Activated CD4-positive, alpha-beta T cell treated with anti-CD3 and anti-CD28 coated beads, Interleukin-10, Interleukin-2, amounts not matched to agents 100 ng/mL and 50 ng/mL, durations not matched to agents 16 hours and 8 hours (primary cell): Measurements from ENCODE around the gene BACH2.

Experiments
- DNase-seq: peaks from one replicate; pipeline ENCODE4 v3.0.0-alpha.2; 2020

The BACH2 gene

DNA sequence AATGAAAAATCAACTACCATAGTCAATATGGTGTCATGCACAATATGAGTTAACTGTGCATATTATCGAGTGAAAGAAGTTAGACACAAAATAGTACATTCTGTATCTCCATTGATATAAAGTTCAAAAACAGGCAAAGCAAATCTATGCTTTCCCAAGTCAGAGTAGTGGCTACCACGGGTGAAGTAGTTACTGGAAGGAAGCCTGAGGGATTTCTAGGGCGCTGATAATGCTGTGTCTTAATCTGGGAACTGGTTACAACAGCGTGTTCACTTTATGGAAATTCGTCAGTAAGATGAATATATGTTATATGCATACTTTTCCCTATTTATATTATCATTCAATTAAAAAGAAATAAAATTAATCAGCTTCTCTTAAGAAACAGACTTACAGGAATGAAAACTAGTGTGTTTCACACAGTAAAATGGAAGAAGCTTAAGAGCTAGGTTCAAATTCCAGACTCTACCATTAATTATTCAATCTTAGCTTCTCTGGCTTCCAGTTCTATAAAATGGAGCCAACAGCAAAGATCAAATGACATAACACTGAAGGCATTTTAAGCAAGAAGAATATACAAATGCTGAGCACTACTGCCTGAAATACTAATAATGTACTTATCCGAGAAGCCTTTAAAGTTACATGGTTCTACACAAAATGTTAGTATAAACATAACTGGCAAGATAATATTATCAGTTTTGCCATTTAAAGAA lies 19.2 kb downstream of the BACH2 start:
- no peak for DNase-seq

DNA sequence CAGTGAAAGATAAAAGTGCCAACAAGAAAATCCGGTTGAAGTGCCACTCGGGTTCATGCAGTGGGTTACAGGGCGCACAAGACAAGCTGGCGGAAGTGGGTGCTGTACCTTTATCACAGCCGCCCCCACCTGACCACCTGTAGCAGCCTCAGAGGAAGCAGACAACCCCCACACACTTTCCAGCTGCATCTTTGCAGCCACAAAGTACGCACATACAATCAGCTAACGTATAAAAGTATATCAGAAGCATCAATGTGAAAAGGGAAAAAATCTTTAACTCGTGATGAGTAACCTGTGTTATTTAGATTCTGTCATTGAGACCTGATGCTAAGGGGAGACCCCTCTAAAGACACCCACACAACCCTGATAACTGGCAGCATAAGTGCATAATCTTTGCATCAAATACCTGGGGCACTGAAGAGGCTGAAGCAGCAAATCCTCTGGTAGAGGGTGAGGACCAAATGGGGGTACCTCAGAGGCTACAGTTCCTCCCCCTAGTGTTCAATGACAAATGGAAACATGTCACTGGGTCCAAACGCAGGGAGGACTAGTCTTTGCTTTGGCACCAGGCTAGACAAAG lies 22.1 kb downstream of the BACH2 start:
- DNase-seq = peak; percentile 81

DNA sequence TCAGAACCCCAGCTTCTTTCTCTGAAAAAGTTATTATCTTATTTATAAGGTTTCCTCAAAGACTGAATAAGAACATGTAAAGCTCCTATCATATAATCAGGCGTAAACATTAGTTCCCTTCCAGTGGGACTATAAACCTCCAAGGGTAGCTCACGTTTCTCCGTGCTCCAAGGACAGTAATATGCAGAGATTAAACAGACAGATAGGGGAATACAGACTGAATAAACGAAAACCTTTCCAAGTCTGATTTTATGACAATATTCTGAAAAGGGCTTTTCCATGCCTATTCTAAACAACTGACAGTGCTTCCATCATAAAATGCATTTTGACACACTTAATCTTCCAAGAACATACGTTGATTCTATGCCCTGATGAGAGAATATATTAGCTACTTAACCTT lies 22.8 kb downstream of the BACH2 start:
- DNase-seq = no peak

DNA sequence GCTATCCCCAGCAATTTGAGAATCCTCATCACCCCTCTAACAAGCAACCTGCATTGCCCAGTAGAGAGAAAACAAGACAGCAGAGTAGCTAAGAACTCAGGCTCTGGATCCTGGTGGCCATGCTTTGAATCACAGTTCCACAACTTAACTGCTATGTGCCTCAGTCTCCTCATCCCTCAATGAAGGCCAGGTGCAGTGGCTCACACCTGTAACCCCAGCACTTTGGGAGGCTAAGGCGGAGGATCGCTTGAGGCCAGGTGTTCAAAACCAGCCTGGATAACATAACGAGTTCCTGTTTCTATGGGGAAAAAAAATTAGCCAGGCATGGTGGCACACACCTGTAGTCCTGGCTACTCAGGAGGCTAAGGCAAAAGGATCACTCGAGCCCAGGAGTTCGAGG lies 23.7 kb downstream of the BACH2 start:
- no peak for DNase-seq

DNA sequence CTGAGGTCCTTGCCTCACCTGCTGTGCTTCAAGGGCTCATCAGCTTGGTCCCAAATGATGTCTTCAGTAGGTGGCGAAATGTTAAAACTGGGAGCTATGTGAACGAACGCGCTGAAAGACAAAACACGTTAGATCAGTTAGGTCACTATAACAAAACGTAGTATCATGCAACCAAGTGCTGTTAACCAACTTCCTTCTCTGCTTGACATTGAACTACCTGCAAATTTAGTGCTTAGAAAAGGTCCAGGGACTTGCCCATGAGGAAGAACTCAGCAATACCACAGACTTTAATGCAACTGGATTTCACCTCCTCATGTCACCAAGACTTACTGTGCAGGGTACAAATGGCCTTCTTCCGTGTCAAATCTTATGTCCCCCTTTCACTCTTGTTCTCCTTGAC lies 24.8 kb downstream of the BACH2 start:
- no peak for DNase-seq

DNA sequence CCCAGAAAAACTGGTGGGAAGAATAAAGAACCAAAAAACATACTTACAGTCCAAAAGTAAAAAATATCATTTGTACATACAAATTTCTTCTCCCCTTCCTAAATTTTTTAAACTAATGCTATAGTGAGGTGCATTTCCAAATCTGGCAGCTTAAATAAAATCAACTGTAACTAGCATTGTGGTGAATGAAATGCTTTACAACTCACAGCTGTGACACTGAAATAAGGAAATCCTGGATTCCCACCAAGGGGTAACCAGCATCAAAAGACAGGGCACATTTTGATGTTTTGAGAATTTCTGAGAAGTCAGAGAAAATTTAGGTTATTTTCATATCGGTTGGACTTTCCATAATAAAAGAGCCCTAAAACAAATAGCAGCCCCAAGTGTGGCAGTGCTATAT lies 27.3 kb downstream of the BACH2 start:
- DNase-seq = no peak

DNA sequence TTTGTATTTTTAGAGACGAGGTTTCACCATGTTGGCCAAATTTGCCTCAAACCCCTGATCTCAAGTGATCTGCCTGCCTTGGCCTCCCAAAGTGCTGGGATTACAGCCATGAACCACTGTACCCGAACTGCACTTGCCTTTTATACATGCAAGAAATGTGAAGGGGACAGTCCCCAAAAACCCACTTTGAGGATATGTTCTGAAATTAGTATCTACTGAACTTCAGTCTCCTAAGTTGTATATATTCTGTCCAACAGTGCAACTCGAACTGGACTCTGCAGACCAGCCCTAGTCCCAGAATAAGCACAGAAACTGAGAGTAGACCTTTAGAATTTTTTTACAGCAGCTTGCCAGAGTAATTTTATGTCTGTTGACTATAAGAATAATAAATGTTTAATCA lies 28.5 kb downstream of the BACH2 start:
- DNase-seq = no peak

DNA sequence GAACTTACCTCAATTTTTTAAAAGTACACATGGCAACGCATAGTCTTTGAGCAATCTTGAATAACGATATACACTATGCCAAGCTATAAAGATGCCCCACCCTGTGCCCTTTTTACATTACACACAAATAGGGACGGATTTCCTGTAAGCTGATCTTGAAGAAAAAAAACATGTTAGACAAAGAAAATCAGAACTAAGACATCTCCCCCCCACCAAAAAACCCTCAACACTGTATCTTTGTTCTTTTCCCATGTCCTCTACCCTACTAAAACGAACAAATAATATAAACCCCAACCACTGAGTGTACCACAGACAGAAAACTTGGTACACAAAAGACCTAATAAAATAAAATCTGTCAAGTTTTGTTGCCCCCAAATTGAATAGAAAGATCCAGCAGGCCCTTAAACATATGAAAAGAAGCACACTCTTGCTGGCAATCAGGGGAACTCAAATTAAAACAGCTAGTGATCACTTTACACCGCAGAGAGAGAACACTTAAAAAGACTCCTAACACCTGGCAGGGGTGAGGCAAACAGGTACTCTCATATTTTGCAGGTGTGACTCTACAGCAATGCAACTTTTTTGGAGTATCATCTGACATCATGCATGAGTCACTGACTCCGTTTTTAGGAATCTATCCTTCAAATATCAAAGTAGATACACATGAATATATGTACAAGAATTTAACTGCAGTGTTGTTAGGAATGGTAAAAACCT lies 29.6 kb downstream of the BACH2 start:
- peak; percentile 42 for DNase-seq

DNA sequence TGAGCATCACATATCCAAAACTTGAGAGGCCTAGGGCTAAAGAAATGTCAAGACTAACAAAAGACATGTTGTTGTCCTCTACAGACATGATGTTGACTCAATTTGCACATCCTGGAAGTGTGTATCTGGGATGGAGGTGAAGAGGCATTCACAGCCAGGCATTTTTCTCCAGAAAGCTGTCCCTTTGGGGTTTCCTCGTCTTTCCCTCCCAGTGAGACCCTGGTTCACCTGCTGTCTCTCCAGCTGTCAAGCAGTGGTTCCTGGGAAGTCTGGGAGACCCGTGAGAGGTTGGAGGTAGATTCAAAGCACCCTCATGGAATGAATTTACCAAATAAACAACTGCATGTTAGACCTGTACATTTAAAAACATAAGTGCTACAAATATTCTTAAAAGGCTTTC lies 32.1 kb downstream of the BACH2 start:
- no peak for DNase-seq

DNA sequence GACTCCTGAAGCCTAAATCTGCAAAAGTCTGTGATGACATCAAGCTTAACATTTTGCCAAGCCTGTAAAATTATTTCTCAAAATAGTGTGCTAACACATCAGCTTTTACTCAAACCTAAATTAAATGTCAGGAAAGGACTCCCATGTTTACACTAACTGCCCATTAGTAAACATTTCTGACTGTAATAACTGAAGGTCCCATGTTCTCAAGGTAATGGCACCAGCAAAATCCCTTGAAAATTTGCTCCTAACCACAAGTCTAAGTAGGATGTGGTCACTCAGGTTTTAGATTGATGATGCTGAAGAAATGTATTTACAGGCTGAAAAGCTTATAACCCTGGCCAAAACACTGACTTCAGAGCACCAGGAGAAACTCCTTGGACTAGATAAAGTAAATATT lies 33.0 kb downstream of the BACH2 start:
- DNase-seq = no peak

DNA sequence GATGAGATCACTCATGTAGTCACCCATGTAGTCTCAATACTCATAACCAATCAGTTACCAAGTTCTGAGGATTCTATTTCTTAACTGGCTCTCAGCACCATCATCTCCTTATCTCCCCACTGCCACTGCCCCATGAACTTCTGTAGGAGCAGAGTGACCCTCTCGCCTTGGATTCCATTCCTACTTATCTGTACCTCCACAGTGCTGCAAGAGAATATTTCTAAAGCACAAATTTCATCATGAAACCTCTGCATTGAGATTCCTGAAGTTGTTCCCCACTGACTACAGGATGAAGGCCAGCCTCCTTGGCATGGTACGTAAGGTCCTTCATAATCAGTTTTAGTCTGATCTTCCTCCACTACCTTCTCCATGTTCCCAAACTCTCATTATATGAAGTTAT lies 34.8 kb downstream of the BACH2 start:
- DNase-seq = no peak

DNA sequence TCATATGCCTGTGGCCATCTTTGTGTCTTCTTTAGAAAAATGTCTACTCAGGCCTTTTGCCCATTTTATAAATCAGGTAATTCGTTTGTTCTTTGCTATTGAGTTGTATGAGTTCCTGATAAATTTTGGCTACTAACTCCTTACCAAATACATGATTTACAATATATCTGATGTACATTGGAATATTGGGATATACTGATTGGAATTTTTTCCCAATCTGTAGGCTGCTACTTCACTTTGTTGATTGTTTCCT lies 39.2 kb downstream of the BACH2 start:
- no peak for DNase-seq

DNA sequence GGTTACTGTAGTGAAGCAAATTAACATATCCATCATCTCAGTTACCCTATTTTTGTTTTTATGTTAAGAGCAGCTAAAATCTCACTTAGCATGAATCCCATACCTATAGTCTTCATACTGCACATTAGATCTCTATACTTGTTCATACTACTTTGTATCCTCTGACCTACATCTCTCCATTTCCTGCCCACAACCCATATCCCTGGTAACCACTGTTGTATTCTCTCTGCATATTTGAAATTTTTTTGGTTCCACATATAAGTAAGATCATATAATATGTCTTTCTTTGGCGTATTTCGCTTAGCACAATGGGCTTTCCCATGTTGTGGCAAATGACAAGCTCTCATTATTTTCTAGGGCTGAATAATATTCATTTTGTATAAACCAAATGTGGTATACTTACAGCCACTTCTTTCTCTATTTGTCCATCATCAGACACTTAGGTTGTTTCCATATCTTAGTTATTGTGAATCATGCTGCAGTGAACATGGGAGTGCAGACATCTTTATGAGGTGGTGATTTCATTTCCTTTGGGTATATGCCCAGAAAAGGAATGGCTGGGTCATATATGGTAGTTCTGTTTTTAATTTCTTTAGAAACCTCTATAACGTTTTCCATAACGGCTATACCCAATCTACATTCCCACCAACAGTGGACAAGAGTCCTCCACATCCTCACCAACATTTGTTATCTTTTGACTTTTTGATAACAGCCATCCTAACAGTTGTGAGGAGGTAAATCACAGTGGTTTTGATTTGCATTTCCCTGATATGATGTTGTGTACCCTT lies 39.8 kb downstream of the BACH2 start:
- DNase-seq = peak; percentile 68

DNA sequence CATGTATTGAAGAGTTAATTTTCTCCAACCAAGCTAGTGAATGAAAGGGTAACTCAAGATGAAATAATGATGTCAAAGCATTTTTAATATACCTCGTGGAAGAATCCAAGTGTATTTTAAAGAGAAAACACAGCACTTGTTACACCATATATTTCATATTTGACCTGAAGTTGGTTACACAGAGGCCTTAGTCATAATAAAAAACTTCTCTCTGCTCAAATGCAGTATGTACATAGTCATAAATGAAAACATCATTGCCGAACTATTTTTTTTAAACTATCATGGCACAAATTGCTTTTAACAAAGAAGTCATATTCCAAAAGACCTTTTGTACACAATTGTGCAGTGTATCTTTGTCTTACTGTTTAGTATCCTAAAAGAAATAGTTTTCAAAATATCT lies 43.0 kb downstream of the BACH2 start:
- no peak for DNase-seq

DNA sequence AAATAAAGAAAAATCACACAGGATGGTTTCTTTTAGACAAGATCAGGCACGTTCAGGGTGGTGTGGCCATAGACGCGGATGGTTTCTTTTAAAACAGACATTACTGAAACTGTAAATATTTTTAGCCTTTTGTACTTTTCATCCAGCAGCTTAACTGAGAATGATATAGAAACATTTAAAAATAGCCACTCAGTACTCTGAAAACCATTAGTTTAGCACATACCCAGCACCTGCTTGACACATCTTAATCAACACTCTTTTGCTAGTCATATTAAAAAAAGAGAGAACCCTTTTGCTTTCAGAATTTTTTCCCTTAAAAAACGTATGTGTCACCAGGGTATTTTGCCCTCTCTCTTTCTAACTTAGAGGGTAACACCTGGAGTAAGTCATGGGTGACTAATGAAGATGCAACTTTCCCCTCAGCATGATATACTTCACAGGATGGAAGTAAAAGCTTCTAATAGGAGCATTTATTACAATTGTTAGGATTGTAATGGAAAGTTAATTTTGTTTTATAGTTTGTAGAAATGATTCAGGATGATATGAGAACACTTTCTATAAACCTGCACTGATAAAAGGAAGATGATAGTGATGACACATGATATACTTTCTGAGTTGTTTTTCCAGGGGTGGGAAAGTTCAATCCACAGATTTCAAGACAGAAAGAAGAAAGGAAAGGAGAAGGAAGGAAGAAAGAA lies 45.2 kb downstream of the BACH2 start:
- peak; percentile 44 for DNase-seq

DNA sequence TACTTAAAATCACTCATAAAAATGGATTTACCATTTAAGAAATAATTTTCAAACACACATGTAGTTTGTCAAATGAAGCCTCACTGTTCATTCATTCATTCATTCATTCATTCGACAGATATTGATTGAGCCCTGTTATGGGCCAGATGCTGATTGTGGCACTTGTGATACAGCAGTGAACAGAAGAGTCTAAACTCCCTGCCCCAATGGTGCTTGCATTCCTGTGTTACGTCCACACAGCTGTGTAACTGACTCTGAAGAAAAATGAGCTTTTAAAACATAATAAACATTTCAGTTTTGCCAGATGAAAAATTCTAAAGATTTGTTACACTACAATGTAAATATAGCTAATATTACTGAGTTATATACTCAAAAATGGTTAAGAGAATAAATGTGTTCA lies 46.2 kb downstream of the BACH2 start:
- no peak for DNase-seq

DNA sequence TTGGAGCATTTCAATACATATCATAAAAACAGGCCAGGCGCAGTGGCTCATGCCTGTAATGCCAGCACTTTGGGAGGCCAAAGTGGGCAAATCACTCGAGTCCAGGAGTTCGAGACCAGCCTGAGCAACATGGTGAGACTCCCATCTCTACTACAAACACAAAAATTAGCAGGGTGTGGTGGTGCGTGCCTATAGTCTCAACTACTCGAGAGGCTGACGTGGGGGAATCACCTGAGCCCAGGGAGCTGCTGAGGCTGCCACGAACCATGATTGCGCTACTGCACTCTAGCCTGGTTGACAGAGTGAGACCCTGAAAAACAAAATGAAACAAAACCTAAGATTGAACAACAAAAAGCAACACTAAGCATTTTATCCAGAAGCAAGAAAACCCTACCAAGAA lies 47.2 kb downstream of the BACH2 start:
- peak; percentile 53 for DNase-seq

DNA sequence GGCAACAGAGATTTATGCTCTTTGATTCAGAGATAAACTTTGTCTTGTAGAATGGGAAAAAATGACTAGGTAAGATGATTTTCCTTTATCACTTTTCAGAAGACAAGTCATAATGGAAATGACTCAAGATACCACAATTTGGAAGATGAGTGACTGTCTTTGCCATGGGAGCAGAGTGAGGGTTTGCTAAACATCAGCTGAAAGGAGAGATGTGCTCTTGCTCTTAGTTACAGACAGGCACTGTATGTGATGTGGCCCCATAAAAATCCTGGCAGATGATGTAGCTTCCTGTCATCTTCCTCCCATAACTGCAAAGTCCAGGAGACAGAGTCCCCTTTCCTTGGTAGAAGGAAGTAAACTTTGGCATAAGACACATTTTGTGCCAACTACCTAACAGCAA lies 47.6 kb downstream of the BACH2 start:
- DNase-seq = peak; percentile 90

DNA sequence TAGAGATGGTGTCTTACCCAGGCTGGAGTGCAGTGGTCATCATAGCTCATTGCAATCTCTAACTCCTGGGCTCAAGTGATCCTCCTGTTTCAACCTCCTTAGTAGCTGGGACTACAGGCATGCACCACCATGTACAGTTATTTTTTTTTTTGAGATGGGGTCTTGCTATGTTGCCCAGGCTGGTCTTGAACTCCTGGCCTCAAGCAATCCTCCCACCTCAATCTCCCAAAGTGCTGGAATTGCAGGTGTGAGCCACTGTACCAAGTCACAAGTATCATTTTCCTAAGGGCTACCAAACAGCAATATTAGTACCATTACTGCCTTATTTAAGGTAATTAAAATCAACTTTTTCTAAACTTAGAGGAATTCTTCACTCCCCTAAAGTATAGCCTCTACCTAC lies 49.4 kb downstream of the BACH2 start:
- no peak for DNase-seq

DNA sequence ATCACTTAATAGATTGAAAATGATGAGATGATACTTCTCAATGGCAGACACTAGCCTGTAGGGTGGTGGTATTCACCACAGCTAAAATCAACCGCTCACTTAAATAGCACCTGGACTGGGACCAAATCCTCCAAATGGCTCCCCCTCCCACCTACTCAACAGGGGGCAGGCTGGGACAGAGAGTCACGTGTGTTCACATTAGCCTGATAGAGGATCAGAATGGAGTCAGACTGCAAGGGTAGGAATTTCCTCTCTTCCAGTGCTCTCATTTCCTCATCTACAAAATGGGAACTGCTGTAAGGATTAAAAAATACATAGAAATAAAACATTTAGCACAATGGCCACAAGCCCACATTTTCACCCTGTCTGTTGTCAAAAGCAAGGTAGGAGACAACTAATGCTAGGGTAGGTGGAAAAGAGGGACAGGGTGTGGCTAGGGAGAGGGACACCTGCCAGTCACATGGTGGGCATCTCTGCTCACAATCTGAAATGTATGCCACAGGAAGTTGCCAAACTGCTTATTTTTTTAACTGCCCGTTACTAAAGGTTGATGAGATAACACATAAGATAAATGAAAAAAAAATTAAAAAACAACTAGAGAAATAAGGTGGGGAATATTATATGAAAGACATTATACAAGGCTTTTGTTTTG lies 55.3 kb downstream of the BACH2 start:
- DNase-seq = no peak

DNA sequence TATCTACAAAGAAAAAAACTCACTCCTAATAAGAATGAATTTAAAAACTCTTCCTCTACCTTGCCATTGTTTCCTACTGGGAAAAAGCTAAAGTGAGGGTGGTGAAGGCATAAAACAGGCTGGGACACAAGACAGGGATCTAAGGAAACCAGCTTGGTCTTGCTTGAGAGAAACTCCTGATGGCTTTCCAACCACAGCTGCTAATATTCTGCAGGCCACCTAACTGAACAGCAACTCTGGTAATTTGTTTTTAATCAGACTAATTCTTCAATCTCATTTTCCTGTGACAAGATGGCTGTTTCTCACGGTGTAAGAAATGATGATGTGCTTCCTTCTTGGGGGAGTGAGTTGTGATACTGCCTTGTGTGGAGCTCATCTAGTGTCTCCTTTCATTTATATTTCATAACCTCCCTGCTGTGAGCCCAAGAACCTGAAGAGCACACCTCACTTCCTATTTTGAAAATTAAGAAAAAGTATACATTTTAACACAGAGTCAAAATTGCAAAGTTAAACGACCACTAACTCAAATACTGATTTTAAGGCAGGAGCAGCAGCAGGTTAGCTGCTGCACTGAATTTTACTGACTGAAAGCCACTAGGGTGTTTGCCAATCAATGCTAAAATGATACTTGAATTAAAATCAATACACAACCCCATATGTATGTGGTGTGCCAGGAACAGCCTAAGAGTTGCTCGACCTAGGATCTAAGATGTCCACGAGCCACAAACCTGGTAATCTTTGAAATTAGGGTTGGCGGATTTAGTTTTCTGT lies 58.0 kb downstream of the BACH2 start:
- DNase-seq = no peak
